ENCODE measurements around the gene SPATA20.
A peak's percentile ranks its signal among the peaks of the same experiment; 100 is the strongest.

Gene SPATA20

GRCh38 chr17:50538549-50539410, 8.2 kb upstream of the SPATA20 start:
- Histone ChIP-seq H3K9ac (no peak overlapping the region), H3K27ac (no peak overlapping the region; the same call in 1 of the 2 replicates), H3K4me1 (peaks cover 50% of the 10 kb centered on the region), H3K9me3 (no peaks in the 10 kb centered on the region), H3K4me3 (no peak overlapping the region), H3K36me3 (no peaks in the 10 kb centered on the region), H3K4me2 (peak overlapping the region; percentile 89), H3K27me3 (peaks cover 21% of the 10 kb centered on the region), H4K20me1 (no peaks in the 10 kb centered on the region)
- TF ChIP-seq Cebpa-rat (IDR thresholded peaks at IDR 0.05): no peak

GRCh38 chr17:50539762-50540559, 7.0 kb upstream of the SPATA20 start:
- no peak overlapping the region for H3K9ac ChIP-seq
- H3K4me3 ChIP-seq: no peak overlapping the region
- no peaks in the 10 kb centered on the region for H3K36me3 ChIP-seq
- H3K27ac ChIP-seq: no peak overlapping the region
- TF ChIP-seq Cebpa-rat (IDR thresholded peaks at IDR 0.05): no peak
- H3K27me3 ChIP-seq: peaks cover 9% of the 10 kb centered on the region
- H3K4me2 ChIP-seq: 0 out of 2 replicates have a peak overlapping the region, but pooled peaks have one; percentile 89
- H3K4me1 ChIP-seq: peaks cover 49% of the 10 kb centered on the region
- no peaks in the 10 kb centered on the region for H3K9me3 ChIP-seq
- H4K20me1 ChIP-seq: no peaks in the 10 kb centered on the region

- peak overlapping the region; percentile 70 for H3K4me3 ChIP-seq
- no peaks in the 10 kb centered on the region for H3K36me3 ChIP-seq
- peak overlapping the region; percentile 74; the same call in 1 of the 2 replicates for H3K9ac ChIP-seq
- peaks cover 49% of the 10 kb centered on the region for H3K4me1 ChIP-seq
- TF ChIP-seq Cebpa-rat (IDR thresholded peaks at IDR 0.05): no peak
- H3K27ac ChIP-seq: no peak overlapping the region
- H4K20me1 ChIP-seq: no peaks in the 10 kb centered on the region
- 0 out of 2 replicates have a peak, but pooled peaks cover under 1% of the 10 kb centered on the region for H3K27me3 ChIP-seq
- peak overlapping the region; percentile 96 for H3K4me2 ChIP-seq
- H3K9me3 ChIP-seq: no peaks in the 10 kb centered on the region
Observed at GRCh38 chr17:50540560-50541401, 6.2 kb upstream of the SPATA20 start.

GRCh38 chr17:50541402-50541715, 5.6 kb upstream of the SPATA20 start:
- Histone ChIP-seq H3K4me3 (peak overlapping the region; percentile 70), H3K9ac (peak overlapping the region; percentile 74), H3K27ac (peak overlapping the region; percentile 40; the same call in 1 of the 2 replicates), H3K36me3 (no peaks in the 10 kb centered on the region), H3K27me3 (no peaks in the 10 kb centered on the region), H3K4me1 (peaks cover 49% of the 10 kb centered on the region), H3K9me3 (no peaks in the 10 kb centered on the region), H4K20me1 (no peaks in the 10 kb centered on the region), H3K4me2 (peak overlapping the region; percentile 96)
- TF ChIP-seq Cebpa-rat (IDR thresholded peaks at IDR 0.05): no peak

GRCh38 chr17:50541716-50542688, 5.0 kb upstream of the SPATA20 start:
- Histone ChIP-seq H3K4me1 (peaks cover 50% of the 10 kb centered on the region), H3K27ac (peak overlapping the region; percentile 40; the same call in 1 of the 2 replicates), H3K9ac (peak overlapping the region; percentile 74), H3K27me3 (no peaks in the 10 kb centered on the region), H4K20me1 (no peaks in the 10 kb centered on the region), H3K4me2 (peak overlapping the region; percentile 96), H3K36me3 (no peaks in the 10 kb centered on the region), H3K4me3 (peak overlapping the region; percentile 70), H3K9me3 (no peaks in the 10 kb centered on the region)
- TF ChIP-seq Cebpa-rat (IDR thresholded peaks at IDR 0.05): no peak

- H3K27me3 ChIP-seq: no peaks in the 10 kb centered on the region
- peaks cover 52% of the 10 kb centered on the region for H3K4me1 ChIP-seq
- no peaks in the 10 kb centered on the region for H3K9me3 ChIP-seq
- H3K9ac ChIP-seq: peak overlapping the region; percentile 74
- TF ChIP-seq Cebpa-rat (IDR thresholded peaks at IDR 0.05): no peak
- peak overlapping the region; percentile 70 for H3K4me3 ChIP-seq
- no peak overlapping the region for H3K27ac ChIP-seq
- H3K4me2 ChIP-seq: peak overlapping the region; percentile 96
- no peaks in the 10 kb centered on the region for H4K20me1 ChIP-seq
- H3K36me3 ChIP-seq: no peaks in the 10 kb centered on the region
Observed at GRCh38 chr17:50542795-50543774, 3.9 kb upstream of the SPATA20 start.

GRCh38 chr17:50544516-50544915, 2.5 kb upstream of the SPATA20 start:
- H3K27me3 ChIP-seq: no peaks in the 10 kb centered on the region
- no peak overlapping the region for H3K4me2 ChIP-seq
- no peak overlapping the region for H3K4me3 ChIP-seq
- no peaks in the 10 kb centered on the region for H3K36me3 ChIP-seq
- H3K4me1 ChIP-seq: peaks cover 38% of the 10 kb centered on the region
- TF ChIP-seq Cebpa-rat (IDR thresholded peaks at IDR 0.05): no peak
- no peak overlapping the region for H3K27ac ChIP-seq
- no peak overlapping the region for H3K9ac ChIP-seq
- H4K20me1 ChIP-seq: no peaks in the 10 kb centered on the region
- no peaks in the 10 kb centered on the region for H3K9me3 ChIP-seq

- no peak overlapping the region for H3K9ac ChIP-seq
- no peak overlapping the region for H3K4me2 ChIP-seq
- peaks cover 36% of the 10 kb centered on the region for H3K4me1 ChIP-seq
- no peaks in the 10 kb centered on the region for H3K27me3 ChIP-seq
- no peaks in the 10 kb centered on the region for H4K20me1 ChIP-seq
- H3K36me3 ChIP-seq: no peaks in the 10 kb centered on the region
- no peaks in the 10 kb centered on the region for H3K9me3 ChIP-seq
- no peak for TF ChIP-seq Cebpa-rat (IDR thresholded peaks at IDR 0.05)
- no peak overlapping the region for H3K4me3 ChIP-seq
- H3K27ac ChIP-seq: no peak overlapping the region
Observed at GRCh38 chr17:50545311-50545710, 1.7 kb upstream of the SPATA20 start.

All from BLaER1 (cell line).